Cardiac fibroblast (primary cell): ENCODE measurements around the gene CMA1.
"Not testable (repeated sequence)": the region's sequence is repeated elsewhere in the genome, so short reads cannot be mapped to it uniquely, and the experiment has no call there.

Experiments used
- DNase-seq, 2 donors: peaks; one replicate each; pipeline versions ENCODE4 v3.0.0 to v3.0.0-alpha.2; 2010; ENCODE audit warnings: low read depth in 2 of 2
- H3K4me3 ChIP-seq, 2 donors: replicated peaks in 1 of 2; 1 replicate in 1 of 2; 2 replicates in 1 of 2; pipeline ENCODE4 v1.5.1; 2011; ENCODE audit warnings: low read depth in 2 of 2, low read length in 2 of 2, mild to moderate bottlenecking in 2 of 2, moderate library complexity in 1 of 2
- CTCF ChIP-seq: IDR thresholded peaks from one replicate; pipeline ENCODE4 v1.5.1; 2011; ENCODE audit warnings: low read depth, mild to moderate bottlenecking, low read length, inconsistent platforms

CMA1 gene

DNA sequence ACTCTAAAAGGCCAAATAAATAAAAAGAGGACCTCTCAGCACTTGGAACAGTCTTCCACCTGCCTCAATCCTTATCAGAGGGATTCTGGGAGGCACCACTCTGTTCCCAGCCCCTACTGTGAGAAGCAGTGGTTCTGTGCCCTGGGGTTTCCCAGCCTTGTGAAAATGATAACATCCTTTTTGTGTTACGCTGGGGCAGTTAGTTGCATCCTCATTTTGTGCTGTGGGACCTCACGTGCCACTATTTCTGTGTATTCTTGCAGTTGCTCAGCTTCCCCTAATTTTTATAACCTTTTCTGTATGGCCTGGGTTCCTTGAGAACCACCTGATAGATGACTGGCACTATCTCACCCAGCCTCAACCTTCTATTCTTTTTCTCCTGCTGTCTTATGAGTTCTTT, 10.8 kb upstream of the CMA1 start:
- no peak overlapping the region for H3K4me3 ChIP-seq
- TF ChIP-seq CTCF = no peak
- no peak for DNase-seq

- TF ChIP-seq CTCF = no peak
- DNase-seq = no peak
- no peak overlapping the region for H3K4me3 ChIP-seq
Observed at GRCh38 chr14:24514209-24514608, 6.1 kb upstream of the CMA1 start.

GRCh38 chr14:24513009-24513408, 4.9 kb upstream of the CMA1 start:
- no peak for TF ChIP-seq CTCF
- DNase-seq = peak in 1 of 2 donors; percentile 2
- H3K4me3 ChIP-seq = no peak overlapping the region

GRCh38 chr14:24506443-24506842, 1.6 kb downstream of the CMA1 start:
- no peak for TF ChIP-seq CTCF
- no peak for DNase-seq
- H3K4me3 ChIP-seq = no peak overlapping the region

- TF ChIP-seq CTCF = no peak
- DNase-seq = no peak
- H3K4me3 ChIP-seq = no peak overlapping the region
Observed at GRCh38 chr14:24504425-24504950, 3.6 kb downstream of the CMA1 start.

DNA sequence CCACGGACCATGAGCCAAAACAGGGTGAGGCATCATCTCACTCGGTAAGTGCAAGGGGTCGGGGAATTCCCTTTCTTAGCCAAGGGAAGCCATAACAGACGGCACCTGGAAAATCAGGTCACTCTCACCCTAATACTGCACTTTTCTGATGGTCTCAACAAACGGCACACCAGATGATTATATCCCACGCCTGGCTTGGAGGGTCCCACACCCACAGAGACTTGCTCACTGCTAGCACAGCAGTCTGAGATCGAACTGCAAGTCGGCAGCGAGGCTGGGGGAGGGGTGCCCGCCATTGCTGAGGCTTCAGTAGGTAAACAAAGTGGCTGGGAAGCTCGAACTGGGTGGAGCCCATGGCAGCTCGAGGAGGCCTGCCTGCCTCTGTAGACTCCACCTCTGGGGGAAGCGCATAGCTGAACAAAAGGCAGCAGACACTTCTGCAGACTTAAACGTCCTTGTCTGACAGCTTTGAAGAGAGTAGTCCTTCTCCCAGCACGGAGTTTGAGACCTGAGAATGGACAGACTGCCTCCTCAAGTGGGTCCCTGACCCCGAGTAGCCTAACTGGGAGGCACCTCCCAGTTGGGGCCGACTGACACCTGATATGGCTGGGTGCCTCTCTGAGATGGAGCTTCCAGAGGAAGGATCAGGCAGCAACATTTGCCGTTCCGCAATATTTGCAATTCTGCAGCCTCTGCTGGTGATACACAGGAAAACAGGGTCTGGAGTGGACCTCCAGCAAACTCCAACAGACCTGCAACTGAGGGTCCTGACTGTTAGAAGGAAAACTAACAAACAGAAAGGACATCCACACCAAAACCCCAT, 16.3 kb downstream of the CMA1 start:
- DNase-seq = not testable (repeated sequence)

GRCh38 chr14:24483604-24484252, 24.3 kb downstream of the CMA1 start:
- DNase-seq = peak; percentile 21 to 58
- TF ChIP-seq CTCF = no peak
- H3K4me3 ChIP-seq = no peak overlapping the region

More for the DNA sequence above, 16.3 kb downstream of the CMA1 start:
- H3K4me3 ChIP-seq = not testable (repeated sequence)

GRCh38 chr14:24482699-24483303, 25.3 kb downstream of the CMA1 start:
- peak; percentile 32 to 47 for DNase-seq
- not testable (repeated sequence) for H3K4me3 ChIP-seq
